Measurements from ENCODE around the gene GPR27.

GPR27 gene

GRCh38 chr3:71734881-71735280 is 18.8 kb upstream of the GPR27 start:
- DNase-seq: no peak

- DNase-seq: no peak
Measured at GRCh38 chr3:71742621-71743020, 11.0 kb upstream of the GPR27 start.

- DNase-seq: no peak
Measured at GRCh38 chr3:71744738-71745137, 8.9 kb upstream of the GPR27 start.

GRCh38 chr3:71751602-71752001 is 2.1 kb upstream of the GPR27 start:
- DNase-seq: no peak

GRCh38 chr3:71752831-71753700 is 589 bp upstream of the GPR27 start:
- DNase-seq: no peak

GRCh38 chr3:71754610-71755253 is 1.1 kb downstream of the GPR27 start:
- no peak for DNase-seq

- DNase-seq: no peak
Measured at GRCh38 chr3:71758091-71758490, 4.4 kb downstream of the GPR27 start.

GRCh38 chr3:71759401-71759800 is 5.7 kb downstream of the GPR27 start:
- DNase-seq: no peak

GRCh38 chr3:71760140-71760539 is 6.5 kb downstream of the GPR27 start:
- no peak for DNase-seq

GRCh38 chr3:71763426-71763825 is 9.8 kb downstream of the GPR27 start:
- no peak for DNase-seq

- no peak for DNase-seq
Measured at GRCh38 chr3:71771126-71771525, 17.5 kb downstream of the GPR27 start.

GRCh38 chr3:71771884-71772283 is 18.2 kb downstream of the GPR27 start:
- DNase-seq: no peak

GRCh38 chr3:71776538-71776937 is 22.9 kb downstream of the GPR27 start:
- peak; percentile 56 for DNase-seq

GRCh38 chr3:71778353-71778752 is 24.7 kb downstream of the GPR27 start:
- no peak for DNase-seq

- peak; percentile 93 for DNase-seq
Measured at GRCh38 chr3:71779674-71780377, 26.2 kb downstream of the GPR27 start.

GRCh38 chr3:71780430-71780829 is 26.8 kb downstream of the GPR27 start:
- DNase-seq: no peak

GRCh38 chr3:71783152-71783551 is 29.5 kb downstream of the GPR27 start:
- no peak for DNase-seq

GRCh38 chr3:71784201-71784913 is 30.7 kb downstream of the GPR27 start:
- peak; percentile 37 for DNase-seq

GRCh38 chr3:71784914-71785531 is 31.4 kb downstream of the GPR27 start, which contains the start of gene PROK2:
Gene PROK2 (minus strand): TSS chr3:71785148. CDS start chr3:71785052, 96 bp downstream.
- peak; percentile 72 for DNase-seq

GRCh38 chr3:71785532-71786216 is 32.0 kb downstream of the GPR27 start:
- DNase-seq: no peak

GRCh38 chr3:71786217-71786549 is 32.5 kb downstream of the GPR27 start:
- no peak for DNase-seq

GRCh38 chr3:71786551-71786950 is 32.9 kb downstream of the GPR27 start:
- no peak for DNase-seq
